ENCODE data around the gene GIMAP2. TPM values are rescaled to one million over a fixed set of nuclear protein-coding genes. Genes with fewer than 3 reads are reported as not detected.

GIMAP2 gene
- total and polyA plus RNA-seq, 2 donors (not counting 1 experiment from before 2014, with no cell fraction given), result 1.4 to 13.9 TPM

- no peak for TF ChIP-seq CTCF (conservative IDR thresholded peaks at IDR 0.05 in 1 of 2, IDR thresholded peaks at IDR 0.05 in 1 of 2; ENCODE audit: low read depth in 1 of 2, low read length in 2 of 2)
- TF ChIP-seq EZH2 (IDR thresholded peaks at IDR 0.05; ENCODE audit: low read length, missing control alignments), result no peak
- Histone ChIP-seq H3K27ac (ENCODE audit: insufficient read depth, low read length) (no peak overlapping the region), H3K4me3 (replicated peaks in 1 of 4; ENCODE audit: control extremely low read depth in 1 of 4, insufficient read depth in 1 of 4, low read depth in 3 of 4, low read length in 4 of 4) (no peak overlapping the region), H3K36me3 (ENCODE audit: control insufficient read depth, insufficient read depth, low read length) (no peaks in the 10 kb centered on the region), H2AFZ (ENCODE audit: low read length) (no peak overlapping the region), H3K4me1 (ENCODE audit: control insufficient read depth, extremely low read depth, insufficient read depth, low read length) (no peaks in the 10 kb centered on the region), H3K9ac (ENCODE audit: insufficient read depth, low read length) (no peak overlapping the region), H3K9me3 (ENCODE audit: control insufficient read depth, insufficient read depth, low read depth, low read length) (no peaks in the 10 kb centered on the region), H4K20me1 (ENCODE audit: control insufficient read depth, extremely low read depth, insufficient read depth, low read length) (no peaks in the 10 kb centered on the region), H3K79me2 (ENCODE audit: control insufficient read depth, insufficient read depth, low read length) (no peaks in the 10 kb centered on the region), H3K27me3 (ENCODE audit: control insufficient read depth, insufficient read depth, low read length) (no peaks in the 10 kb centered on the region), H3K4me2 (ENCODE audit: extremely low read depth, insufficient read depth, low read length) (no peak overlapping the region)
- no peak for DNase-seq (ENCODE audit: low read depth in 2 of 2)
Measured at GRCh38 chr7:150735596-150736358, 50.3 kb downstream of the GIMAP2 start.

DNA sequence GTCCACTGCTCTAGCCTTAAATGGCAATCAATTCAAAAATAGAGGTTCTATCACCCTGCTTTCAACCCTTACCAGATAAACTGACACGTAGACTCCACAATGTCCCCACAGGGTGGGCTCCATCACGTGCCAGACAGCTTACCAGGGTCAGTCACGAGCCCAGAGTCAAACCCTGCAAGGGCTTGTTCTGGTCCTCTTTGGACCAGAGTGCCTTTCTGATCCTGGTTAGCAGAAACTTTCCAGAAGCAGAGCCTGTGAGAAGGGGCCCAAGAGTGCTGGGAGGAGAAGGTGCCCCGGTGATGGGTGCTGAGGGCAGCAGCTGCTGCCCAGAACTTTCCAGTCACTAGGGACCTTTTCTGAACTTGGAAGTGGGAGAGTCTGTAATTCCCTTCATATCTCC lies 51.4 kb downstream of the GIMAP2 start:
- H3K27ac ChIP-seq (ENCODE audit: insufficient read depth, low read length), result no peak overlapping the region

More for the DNA sequence above, 51.4 kb downstream of the GIMAP2 start:
- no peak for DNase-seq (ENCODE audit: low read depth in 2 of 2)
- H3K27me3 ChIP-seq (ENCODE audit: control insufficient read depth, insufficient read depth, low read length), result no peaks in the 10 kb centered on the region
- TF ChIP-seq EZH2 (IDR thresholded peaks at IDR 0.05; ENCODE audit: low read length, missing control alignments) (no peak), CTCF (conservative IDR thresholded peaks at IDR 0.05 in 1 of 2, IDR thresholded peaks at IDR 0.05 in 1 of 2; ENCODE audit: low read depth in 1 of 2, low read length in 2 of 2) (no peak)
- no peaks in the 10 kb centered on the region for H3K4me1 ChIP-seq (ENCODE audit: control insufficient read depth, extremely low read depth, insufficient read depth, low read length)
- no peaks in the 10 kb centered on the region for H4K20me1 ChIP-seq (ENCODE audit: control insufficient read depth, extremely low read depth, insufficient read depth, low read length)
- no peak overlapping the region for H3K4me2 ChIP-seq (ENCODE audit: extremely low read depth, insufficient read depth, low read length)
- no peak overlapping the region for H3K9ac ChIP-seq (ENCODE audit: insufficient read depth, low read length)
- H3K9me3 ChIP-seq (ENCODE audit: control insufficient read depth, insufficient read depth, low read depth, low read length), result no peaks in the 10 kb centered on the region
- H3K4me3 ChIP-seq (replicated peaks in 1 of 4; ENCODE audit: control extremely low read depth in 1 of 4, insufficient read depth in 1 of 4, low read depth in 3 of 4, low read length in 4 of 4), result no peak overlapping the region
- H3K36me3 ChIP-seq (ENCODE audit: control insufficient read depth, insufficient read depth, low read length), result no peaks in the 10 kb centered on the region
- no peak overlapping the region for H2AFZ ChIP-seq (ENCODE audit: low read length)
- H3K79me2 ChIP-seq (ENCODE audit: control insufficient read depth, insufficient read depth, low read length), result no peaks in the 10 kb centered on the region

Data from fibroblast of lung (primary cell).